GM18868 (cell line): ENCODE results near the gene LRRFIP1.

Experiments used
- ATAC-seq: cut with Tn5 transposase; IDR thresholded peaks from one replicate; pipeline ENCODE4 v1.9.1; 2021; ENCODE audit warnings: mild to moderate bottlenecking, moderate library complexity; ENCODE audit not compliant: unreplicated experiment

LRRFIP1 gene

GRCh38 chr2:237617587-237617982 lies 9.8 kb upstream of the LRRFIP1 start:
- no peak for ATAC-seq

DNA sequence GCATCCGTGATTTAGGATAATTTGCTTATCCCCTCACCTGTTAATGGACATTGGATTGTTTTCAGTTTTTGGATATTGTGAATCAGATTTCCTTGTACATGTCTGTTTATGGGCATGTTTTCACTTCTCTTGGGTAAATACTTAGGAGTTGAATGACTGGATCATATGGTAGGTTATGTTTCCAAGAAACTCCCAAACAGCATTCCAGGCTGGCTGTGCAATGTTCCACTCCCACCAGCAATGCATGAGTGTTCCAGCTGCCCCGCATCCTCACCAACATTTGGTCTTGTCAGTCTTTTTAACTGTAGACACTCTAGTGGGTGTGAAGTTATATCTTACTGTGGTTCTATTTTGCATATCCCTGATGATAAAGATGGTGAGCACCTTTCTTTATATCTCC lies 8.9 kb upstream of the LRRFIP1 start:
- no peak for ATAC-seq

- ATAC-seq: no peak
Measured at GRCh38 chr2:237623428-237624403, 3.7 kb upstream of the LRRFIP1 start.

DNA sequence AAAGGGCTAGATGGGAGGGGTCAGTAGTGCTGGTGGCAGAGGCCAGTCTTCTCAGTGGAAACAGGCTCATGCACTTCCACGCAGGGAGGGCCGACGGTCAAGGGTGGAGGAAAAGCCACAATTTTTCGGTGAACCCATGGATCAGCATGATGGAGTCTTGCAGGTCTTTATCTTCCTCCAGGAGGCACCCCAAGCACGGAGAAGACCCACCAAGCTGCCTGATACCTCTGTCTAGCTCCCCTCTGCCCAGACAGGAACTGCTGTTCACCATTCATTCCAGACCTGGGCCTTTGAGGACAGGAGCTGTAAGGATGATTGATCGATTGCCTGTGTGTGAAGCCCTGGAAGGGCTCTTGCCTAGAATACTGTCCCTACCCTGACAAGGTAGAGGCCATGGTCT lies 2.8 kb upstream of the LRRFIP1 start:
- ATAC-seq: no peak

DNA sequence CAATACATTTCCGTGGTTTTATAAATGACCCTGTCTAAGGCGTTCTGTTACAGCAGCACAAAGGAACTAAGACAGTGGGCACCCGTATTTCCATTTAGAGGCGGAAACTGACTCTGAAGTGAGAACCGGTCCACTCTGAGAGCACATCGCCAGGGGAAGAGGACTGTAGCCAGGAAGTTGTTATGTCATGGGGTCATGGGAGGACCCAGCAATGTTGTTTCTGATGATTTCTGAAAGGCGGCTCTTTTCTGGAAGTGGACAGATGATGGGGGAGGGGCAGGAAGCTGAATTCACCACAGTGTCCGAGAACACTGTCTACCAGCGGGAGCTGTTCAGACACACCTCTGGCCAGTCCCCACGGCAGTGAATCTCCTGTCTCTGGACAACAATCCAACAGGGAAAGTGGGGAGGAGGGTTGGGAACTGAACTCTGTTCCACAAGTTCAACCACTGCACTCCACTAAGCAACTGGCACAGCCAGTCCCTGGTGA lies 2.1 kb upstream of the LRRFIP1 start:
- ATAC-seq: no peak

GRCh38 chr2:237625777-237626176 lies 1.6 kb upstream of the LRRFIP1 start:
- no peak for ATAC-seq

- ATAC-seq: no peak
Measured at GRCh38 chr2:237626813-237627440, 460 bp upstream of the LRRFIP1 start.

DNA sequence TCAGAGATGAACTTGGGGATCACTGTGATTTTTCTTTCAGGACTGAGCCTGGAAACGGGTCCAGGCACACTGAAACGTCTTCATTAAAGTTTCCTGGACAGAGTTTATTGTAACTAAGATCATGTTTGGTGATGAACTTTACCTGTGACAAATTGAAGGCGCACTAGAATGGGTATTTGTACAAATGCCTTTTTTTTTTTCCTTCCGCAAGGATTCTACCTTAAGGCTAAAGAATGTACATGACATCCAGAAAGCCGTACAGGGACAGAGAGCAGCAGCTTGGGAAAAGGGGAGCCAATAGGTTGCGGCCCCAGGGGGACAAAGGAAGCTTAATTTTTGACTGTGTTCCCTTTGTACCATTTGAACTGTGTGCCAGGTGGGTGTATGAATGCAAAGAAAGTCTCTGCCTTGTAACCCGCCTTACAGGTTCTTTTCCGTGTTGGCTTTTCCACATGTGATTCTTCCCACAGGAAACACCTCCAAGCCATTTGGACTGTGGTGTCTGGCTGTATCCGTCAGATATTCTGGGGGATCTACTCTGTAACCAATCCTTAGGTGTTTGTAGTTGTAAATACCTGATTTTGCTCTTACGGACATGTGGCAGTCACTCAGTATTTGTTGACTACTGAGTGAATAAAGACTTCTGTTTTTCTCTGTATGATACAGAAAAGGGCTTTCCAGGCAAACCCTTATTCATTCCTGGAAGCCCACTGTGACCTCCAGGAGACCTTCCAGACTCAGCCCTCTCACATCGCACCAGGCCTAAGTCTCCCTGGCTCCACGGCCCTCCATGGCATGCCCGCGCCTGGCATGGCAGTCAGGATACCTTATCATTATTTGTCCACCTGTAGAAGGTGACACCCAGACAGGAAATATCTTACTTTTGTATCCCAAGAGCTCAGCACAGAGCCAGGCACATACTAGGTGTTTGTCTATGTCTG lies 1.1 kb downstream of the LRRFIP1 start:
- ATAC-seq: no peak

GRCh38 chr2:237629188-237629534 lies 1.8 kb downstream of the LRRFIP1 start:
- no peak for ATAC-seq

DNA sequence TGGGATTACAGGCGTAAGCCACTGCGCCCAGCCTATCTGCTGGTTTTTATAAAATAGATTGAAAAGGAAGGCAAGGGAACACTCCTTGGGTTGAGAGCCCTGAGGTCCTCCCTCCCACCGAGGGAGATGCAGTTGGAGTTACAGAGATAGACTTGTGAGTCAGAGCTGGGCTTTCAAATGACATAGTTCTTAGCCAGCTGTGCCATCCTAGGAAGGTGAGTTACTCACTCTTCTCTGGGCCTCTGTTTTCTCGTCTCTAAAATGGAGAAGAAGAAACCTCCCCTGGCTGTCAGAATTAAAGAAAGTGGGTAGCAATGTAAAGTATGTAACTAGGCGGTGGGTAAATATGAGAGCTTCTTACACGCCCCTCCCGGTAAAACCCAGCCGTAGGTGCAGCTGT lies 2.4 kb downstream of the LRRFIP1 start:
- no peak for ATAC-seq

GRCh38 chr2:237630216-237631000 lies 3.0 kb downstream of the LRRFIP1 start:
- no peak for ATAC-seq

DNA sequence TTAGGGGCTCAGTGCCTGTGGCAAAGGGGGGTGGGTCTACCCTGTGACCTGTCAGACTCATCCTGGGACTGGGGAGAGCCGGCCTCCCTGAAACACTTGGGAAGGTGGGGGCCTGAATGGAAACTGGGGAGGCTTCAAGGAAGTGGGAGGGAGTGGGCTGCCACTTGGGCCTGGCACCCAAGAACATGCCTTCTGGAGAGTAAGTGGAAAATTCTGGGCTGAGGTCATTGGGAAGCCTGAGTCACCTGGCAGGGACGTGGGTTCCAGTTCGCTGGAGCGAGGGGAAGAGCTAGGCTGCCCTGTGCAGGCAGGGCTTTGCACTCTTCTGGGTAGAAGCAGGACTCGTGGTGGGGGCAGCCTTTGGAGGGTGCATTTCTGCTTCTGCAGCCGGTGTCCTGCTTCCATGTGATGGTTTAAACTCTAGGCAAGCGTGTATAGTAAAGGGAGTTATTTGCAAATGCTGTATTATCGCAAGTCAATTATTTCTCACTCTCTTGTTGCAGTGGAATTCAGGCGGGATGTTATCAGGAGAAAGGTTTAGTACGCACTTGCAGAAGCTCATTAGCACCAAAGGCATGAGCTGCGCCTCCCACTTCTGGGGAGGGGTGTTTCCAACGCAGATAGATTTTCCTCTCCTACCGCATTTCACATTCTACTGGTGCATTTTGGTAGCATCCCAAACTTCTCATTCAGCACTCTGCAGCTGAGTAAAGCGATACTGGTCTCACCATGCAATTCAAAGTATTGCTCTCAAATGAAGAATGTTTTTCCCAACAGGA lies 3.8 kb downstream of the LRRFIP1 start:
- no peak for ATAC-seq

DNA sequence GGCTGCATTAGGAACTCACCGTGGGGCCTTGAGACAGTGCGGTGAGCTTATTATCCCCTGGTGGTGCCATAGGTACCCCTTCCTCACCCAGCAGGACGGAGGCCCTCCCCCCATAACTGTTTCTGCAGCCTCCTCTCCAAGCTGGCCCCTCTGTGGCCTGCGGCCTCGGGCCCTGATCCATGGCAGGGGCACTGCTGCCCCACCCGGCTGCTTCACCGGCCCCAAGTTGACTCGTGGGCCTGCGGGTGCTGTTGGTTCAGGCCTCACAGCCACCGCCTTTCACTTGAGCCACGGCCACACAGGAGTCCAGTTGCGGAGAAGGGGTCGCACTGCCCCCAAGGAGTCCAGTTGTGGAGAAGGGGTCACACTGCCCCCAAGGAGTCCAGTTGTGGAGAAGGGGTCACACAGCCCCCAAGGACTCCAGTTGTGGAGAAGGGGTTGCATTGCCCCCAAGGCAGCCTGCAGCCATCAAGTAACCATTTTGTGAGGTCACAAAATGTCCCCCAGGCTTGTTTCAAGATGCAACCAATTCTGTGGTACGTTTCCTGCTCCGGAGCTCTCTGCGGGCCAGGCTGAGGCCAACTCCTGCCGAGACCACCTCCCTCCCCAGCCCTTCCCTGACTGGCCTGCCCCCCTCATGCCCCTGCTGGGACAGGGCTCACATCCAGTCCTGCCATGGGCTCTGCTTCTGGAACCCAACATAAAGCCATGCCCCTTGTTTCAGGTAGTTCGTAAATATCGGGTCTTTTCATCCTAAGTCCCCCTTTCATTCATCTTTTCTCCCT lies 4.6 kb downstream of the LRRFIP1 start:
- no peak for ATAC-seq

- ATAC-seq: no peak
Measured at GRCh38 chr2:237633061-237633561, 5.7 kb downstream of the LRRFIP1 start.

- ATAC-seq: no peak
Measured at GRCh38 chr2:237636578-237636977, 9.2 kb downstream of the LRRFIP1 start.

GRCh38 chr2:237637429-237638135 lies 10.2 kb downstream of the LRRFIP1 start:
- no peak for ATAC-seq

DNA sequence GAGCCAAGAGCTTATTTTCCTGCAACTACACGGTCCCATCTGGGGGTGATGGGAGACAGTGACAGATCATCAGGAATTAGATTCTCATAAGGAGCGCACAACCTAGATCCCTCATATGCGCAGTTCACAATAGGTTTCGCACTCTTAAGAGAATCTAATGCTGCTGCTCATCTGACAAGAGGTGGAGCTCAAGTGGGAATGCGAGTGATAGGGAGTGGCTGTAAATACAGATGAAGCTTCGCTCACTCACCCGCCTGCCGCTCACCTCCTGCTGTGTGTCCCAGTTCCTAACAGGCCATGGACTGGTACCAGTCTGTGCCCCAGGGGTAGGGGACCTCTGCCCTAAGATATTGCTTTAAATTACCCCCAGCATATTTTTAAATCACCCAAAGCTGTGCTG lies 10.8 kb downstream of the LRRFIP1 start:
- ATAC-seq: no peak
